BLaER1 treated with 17β-estradiol and CSF1 and Interleukin-3, amounts not matched to agents 10 nM and 100 nM (cell line): Measurements from ENCODE around the gene FUT8.

ENCODE experiments used
- H3K27ac ChIP-seq, 11 experiments: shearing (Covaris generic); formaldehyde crosslinking; 2 replicates each; pipeline ENCODE4 v1.8.1; 2022
- H3K27me3 ChIP-seq, 11 experiments: shearing (Covaris generic); formaldehyde crosslinking; 2 replicates each; pipeline ENCODE4 v1.8.1; 2022
- H3K36me3 ChIP-seq, 11 experiments: shearing (Covaris generic); formaldehyde crosslinking; 2 replicates each; pipeline ENCODE4 v1.8.1; 2022
- H3K4me1 ChIP-seq, 10 experiments: shearing (Covaris generic); formaldehyde crosslinking; 2 replicates each; pipeline ENCODE4 v1.8.1; 2022
- H3K4me2 ChIP-seq, 11 experiments: shearing (Covaris generic); formaldehyde crosslinking; 2 replicates each; pipeline ENCODE4 v1.8.1; 2022
- H3K4me3 ChIP-seq, 10 experiments: shearing (Covaris generic); formaldehyde crosslinking; 2 replicates each; pipeline ENCODE4 v1.8.1; 2022
- H3K9ac ChIP-seq, 11 experiments: shearing (Covaris generic); formaldehyde crosslinking; 2 replicates each; pipeline ENCODE4 v1.8.1; 2022
- H3K9me3 ChIP-seq, 11 experiments: shearing (Covaris generic); formaldehyde crosslinking; replicated peaks in 1 of 11; 2 replicates each; pipeline ENCODE4 v1.8.1; 2022
- H4K20me1 ChIP-seq, 11 experiments: shearing (Covaris generic); formaldehyde crosslinking; 2 replicates each; pipeline ENCODE4 v1.8.1; 2022
- Cebpa-rat ChIP-seq, 11 experiments: shearing (Covaris generic); IDR thresholded peaks; 2 replicates each; pipeline ENCODE4 v1.8.1; 2022

FUT8 gene

DNA sequence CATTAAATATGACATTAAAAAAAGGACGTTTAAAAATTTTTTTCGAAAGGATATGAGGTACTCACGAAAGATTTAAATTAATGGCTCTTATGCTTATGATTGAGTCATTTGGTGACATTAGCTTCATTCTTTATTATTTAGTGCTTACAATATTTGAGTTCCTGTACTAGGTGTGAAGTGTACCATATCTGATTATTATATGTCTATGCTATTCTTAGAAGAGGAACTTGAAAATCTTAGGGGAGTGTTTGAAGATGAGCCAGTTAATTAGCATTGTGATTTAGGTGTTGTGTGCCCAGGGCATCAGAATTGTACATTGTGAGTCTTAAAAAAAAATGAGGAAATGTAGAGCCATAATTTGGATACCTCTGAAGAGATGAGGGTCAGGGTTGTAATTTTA lies 118.6 kb downstream of the FUT8 start:
- no peak overlapping the region for H3K4me3 ChIP-seq
- H3K27ac ChIP-seq, result no peak overlapping the region
- no peak for TF ChIP-seq Cebpa-rat (IDR thresholded peaks at IDR 0.05)
- no peaks in the 10 kb centered on the region for H4K20me1 ChIP-seq
- H3K27me3 ChIP-seq, result no peaks in the 10 kb centered on the region
- peaks cover 0 to 4% (median 0%) of the 10 kb centered on the region in 10 experiments; a peak in 3 of 20 replicates for H3K4me1 ChIP-seq
- H3K4me2 ChIP-seq, result no peak overlapping the region
- peaks cover 63 to 82% (median 69%) of the 10 kb centered on the region in 11 experiments for H3K9me3 ChIP-seq
- H3K36me3 ChIP-seq, result peaks cover 0 to 18% (median 11%) of the 10 kb centered on the region in 11 experiments; a peak in 12 of 22 replicates
- no peak overlapping the region for H3K9ac ChIP-seq

- Histone ChIP-seq H3K9me3 (peaks cover 72 to 89% (median 82%) of the 10 kb centered on the region in 11 experiments), H3K4me3 (no peak overlapping the region)
Measured at GRCh38 chr14:65533736-65534404, 121.3 kb downstream of the FUT8 start.

GRCh38 chr14:65536781-65537423 lies 124.4 kb downstream of the FUT8 start:
- H3K9ac ChIP-seq, result no peak overlapping the region
- no peaks in the 10 kb centered on the region for H3K27me3 ChIP-seq
- H4K20me1 ChIP-seq, result no peaks in the 10 kb centered on the region
- H3K9me3 ChIP-seq, result peaks cover 62 to 75% (median 68%) of the 10 kb centered on the region in 11 experiments
- H3K4me1 ChIP-seq, result no peaks in the 10 kb centered on the region
- H3K36me3 ChIP-seq, result peaks cover 5 to 19% (median 12%) of the 10 kb centered on the region in 11 experiments; a peak in 14 of 22 replicates
- no peak overlapping the region for H3K27ac ChIP-seq
- no peak overlapping the region for H3K4me3 ChIP-seq
- TF ChIP-seq Cebpa-rat (IDR thresholded peaks at IDR 0.05), result no peak
- H3K4me2 ChIP-seq, result no peak overlapping the region

More at GRCh38 chr14:65533736-65534404, 121.3 kb downstream of the FUT8 start:
- Histone ChIP-seq H4K20me1 (no peaks in the 10 kb centered on the region), H3K4me2 (no peak overlapping the region), H3K4me1 (peaks cover 0 to 4% (median 0%) of the 10 kb centered on the region in 10 experiments; a peak in 3 of 20 replicates), H3K9ac (no peak overlapping the region), H3K27me3 (no peaks in the 10 kb centered on the region), H3K36me3 (peaks cover 7 to 26% (median 14%) of the 10 kb centered on the region in 11 experiments; a peak in 15 of 22 replicates), H3K27ac (no peak overlapping the region)
- TF ChIP-seq Cebpa-rat (IDR thresholded peaks at IDR 0.05), result no peak

DNA sequence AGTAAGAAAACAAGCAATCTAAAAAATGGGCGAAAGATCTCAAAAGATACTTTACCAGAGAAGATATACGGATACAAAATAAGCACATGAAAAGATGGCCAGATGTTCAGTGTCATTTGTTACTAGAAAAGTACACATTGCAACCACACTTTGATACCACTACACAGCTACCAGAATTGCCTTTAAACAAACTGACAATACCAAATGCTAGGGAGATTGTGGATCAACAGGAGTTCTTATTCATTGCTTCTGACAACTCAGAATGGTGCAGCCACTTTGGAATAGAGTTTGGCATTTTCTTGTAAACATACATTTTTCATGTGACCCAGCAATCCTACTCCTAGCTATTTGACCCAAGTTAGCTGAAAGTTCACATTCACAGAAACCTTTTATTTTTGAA lies 136.3 kb downstream of the FUT8 start:
- no peaks in the 10 kb centered on the region for H3K36me3 ChIP-seq
- H3K9me3 ChIP-seq, result no peaks in the 10 kb centered on the region
- H3K4me1 ChIP-seq, result no peaks in the 10 kb centered on the region
- no peak overlapping the region for H3K4me2 ChIP-seq
- H3K9ac ChIP-seq, result no peak overlapping the region
- H4K20me1 ChIP-seq, result peaks cover 0 to 5% (median 0%) of the 10 kb centered on the region in 11 experiments; a peak in 1 of 22 replicates
- H3K27ac ChIP-seq, result no peak overlapping the region
- no peak overlapping the region for H3K4me3 ChIP-seq
- TF ChIP-seq Cebpa-rat (IDR thresholded peaks at IDR 0.05), result no peak
- no peaks in the 10 kb centered on the region for H3K27me3 ChIP-seq

GRCh38 chr14:65549429-65549828 lies 136.9 kb downstream of the FUT8 start:
- Histone ChIP-seq H3K4me3 (no peak overlapping the region), H3K27me3 (no peaks in the 10 kb centered on the region), H3K4me1 (no peaks in the 10 kb centered on the region), H3K36me3 (no peaks in the 10 kb centered on the region), H4K20me1 (peaks cover 0 to 5% (median 0%) of the 10 kb centered on the region in 11 experiments; a peak in 1 of 22 replicates), H3K4me2 (no peak overlapping the region), H3K9ac (no peak overlapping the region), H3K9me3 (no peaks in the 10 kb centered on the region), H3K27ac (no peak overlapping the region)
- TF ChIP-seq Cebpa-rat (IDR thresholded peaks at IDR 0.05), result no peak

- Histone ChIP-seq H3K4me3 (no peak overlapping the region), H3K4me2 (no peak overlapping the region)
- TF ChIP-seq Cebpa-rat (IDR thresholded peaks at IDR 0.05), result no peak
Measured at GRCh38 chr14:65550779-65551643, 138.5 kb downstream of the FUT8 start.

DNA sequence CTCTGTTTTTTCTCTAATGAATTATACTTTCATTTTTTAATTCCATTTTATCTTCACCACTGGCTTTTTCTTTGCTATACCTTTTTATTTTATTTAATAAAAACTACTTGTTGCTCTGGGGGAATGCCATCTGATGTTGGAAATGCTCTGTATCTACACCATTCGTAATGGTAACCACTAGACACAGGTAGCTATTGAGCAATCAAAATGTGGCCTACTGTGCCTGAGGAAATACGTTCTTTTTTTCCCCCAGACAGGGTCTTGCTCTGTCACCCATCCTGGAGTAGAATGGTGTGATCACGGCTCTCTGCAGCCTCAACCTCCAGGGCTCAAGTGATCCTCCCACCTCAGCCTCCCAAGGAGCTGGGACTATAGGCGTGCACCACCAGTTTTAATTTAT lies 140.2 kb downstream of the FUT8 start:
- H3K27ac ChIP-seq, result no peak overlapping the region
- no peak for TF ChIP-seq Cebpa-rat (IDR thresholded peaks at IDR 0.05)
- no peaks in the 10 kb centered on the region for H3K9me3 ChIP-seq
- H3K4me1 ChIP-seq, result no peaks in the 10 kb centered on the region
- H3K27me3 ChIP-seq, result no peaks in the 10 kb centered on the region
- H4K20me1 ChIP-seq, result peaks cover 0 to 5% (median 0%) of the 10 kb centered on the region in 11 experiments; a peak in 1 of 22 replicates
- H3K36me3 ChIP-seq, result no peaks in the 10 kb centered on the region
- H3K4me2 ChIP-seq, result no peak overlapping the region
- H3K9ac ChIP-seq, result no peak overlapping the region
- no peak overlapping the region for H3K4me3 ChIP-seq

More at GRCh38 chr14:65550779-65551643, 138.5 kb downstream of the FUT8 start:
- Histone ChIP-seq H3K9me3 (no peaks in the 10 kb centered on the region), H3K36me3 (no peaks in the 10 kb centered on the region), H3K27me3 (no peaks in the 10 kb centered on the region), H4K20me1 (peaks cover 0 to 5% (median 0%) of the 10 kb centered on the region in 11 experiments; a peak in 1 of 22 replicates), H3K4me1 (no peaks in the 10 kb centered on the region), H3K9ac (no peak overlapping the region), H3K27ac (no peak overlapping the region)

DNA sequence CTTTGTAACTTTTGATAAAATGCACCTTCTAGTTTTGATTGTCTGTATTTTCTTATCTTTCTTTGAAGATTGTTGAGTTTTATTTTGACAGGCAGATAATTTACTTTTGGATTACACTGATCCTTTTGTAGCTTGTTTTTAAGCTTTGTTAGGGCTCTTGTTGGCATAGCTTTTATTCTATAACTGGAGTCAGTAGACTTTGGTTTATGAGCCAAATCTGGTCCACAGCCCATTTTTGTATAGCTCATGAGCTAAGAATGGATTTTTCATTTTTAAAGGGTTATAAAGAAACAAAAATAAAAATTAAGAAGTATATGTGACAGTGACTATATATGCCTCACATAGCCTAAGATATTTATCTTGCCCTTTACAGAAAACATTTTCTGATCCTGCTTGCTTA lies 142.3 kb downstream of the FUT8 start:
- H3K27me3 ChIP-seq, result no peaks in the 10 kb centered on the region
- no peak for TF ChIP-seq Cebpa-rat (IDR thresholded peaks at IDR 0.05)
- H3K4me1 ChIP-seq, result no peaks in the 10 kb centered on the region
- H4K20me1 ChIP-seq, result peaks cover 0 to 5% (median 0%) of the 10 kb centered on the region in 11 experiments; a peak in 1 of 22 replicates
- no peaks in the 10 kb centered on the region for H3K36me3 ChIP-seq
- H3K9me3 ChIP-seq, result no peaks in the 10 kb centered on the region
- H3K4me3 ChIP-seq, result no peak overlapping the region
- no peak overlapping the region for H3K27ac ChIP-seq
- H3K9ac ChIP-seq, result no peak overlapping the region
- H3K4me2 ChIP-seq, result no peak overlapping the region

DNA sequence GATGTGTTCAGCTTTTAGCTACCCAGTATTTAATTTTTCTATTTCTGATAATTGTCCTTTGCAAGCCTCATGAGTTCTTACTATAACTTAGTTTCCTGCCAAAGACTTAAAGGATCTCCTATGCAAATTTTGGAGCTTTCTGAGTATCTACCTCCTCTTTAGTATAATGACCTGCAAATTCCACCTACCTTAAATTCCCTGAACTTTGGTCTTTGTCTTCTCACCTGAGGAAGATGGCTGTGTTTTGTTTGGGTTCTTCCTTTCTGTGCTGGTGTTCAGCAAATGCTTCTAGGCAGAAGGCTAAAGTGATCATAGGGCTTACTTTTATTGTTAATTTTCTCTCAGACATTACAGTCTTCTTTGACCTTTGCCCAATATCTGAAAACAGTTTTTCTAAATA lies 142.8 kb downstream of the FUT8 start:
- H3K4me1 ChIP-seq, result no peaks in the 10 kb centered on the region
- H3K9ac ChIP-seq, result no peak overlapping the region
- H3K27me3 ChIP-seq, result no peaks in the 10 kb centered on the region
- no peaks in the 10 kb centered on the region for H3K36me3 ChIP-seq
- no peaks in the 10 kb centered on the region for H3K9me3 ChIP-seq
- H3K4me2 ChIP-seq, result no peak overlapping the region
- TF ChIP-seq Cebpa-rat (IDR thresholded peaks at IDR 0.05), result no peak
- H3K4me3 ChIP-seq, result no peak overlapping the region
- H4K20me1 ChIP-seq, result peaks cover 0 to 5% (median 0%) of the 10 kb centered on the region in 11 experiments; a peak in 1 of 22 replicates
- no peak overlapping the region for H3K27ac ChIP-seq
